GM21528 (cell line): ENCODE data around the gene KCNAB1.

Experiments used
- ATAC-seq: cut with Tn5 transposase; IDR thresholded peaks from one replicate; pipeline ENCODE4 v1.9.1; 2021; ENCODE audit warnings: mild to moderate bottlenecking, moderate library complexity; ENCODE audit not compliant: unreplicated experiment, low FRiP score

Gene KCNAB1

GRCh38 chr3:156583469-156583868, 463.1 kb downstream of the KCNAB1 start:
- no peak for ATAC-seq

- ATAC-seq = no peak
Observed at GRCh38 chr3:156586905-156587759, 466.8 kb downstream of the KCNAB1 start.

GRCh38 chr3:156587760-156588069, 467.3 kb downstream of the KCNAB1 start:
- no peak for ATAC-seq
